Stimulated activated CD4-positive, alpha-beta T cell treated with anti-CD3 and anti-CD28 coated beads, Interleukin-4, amount 100 ng/mL, for 4 hours (primary cell): ENCODE data around the gene BCO1.
A peak's percentile ranks its signal among the peaks of the same experiment; 100 is the strongest.

ENCODE experiments used
- DNase-seq, 2 experiments: peaks; one replicate each; pipeline ENCODE4 v3.0.0-alpha.2; 2020

The BCO1 gene

GRCh38 chr16:81237282-81237681, 1.2 kb upstream of the BCO1 start:
- no peak for DNase-seq

GRCh38 chr16:81237942-81238295, 570 bp upstream of the BCO1 start:
- DNase-seq: no peak

GRCh38 chr16:81239367-81240121, 1.1 kb downstream of the BCO1 start:
- DNase-seq: no peak

- no peak for DNase-seq
These were observed 3.2 kb downstream of the BCO1 start for GRCh38 chr16:81241706-81242105.

- DNase-seq: no peak
These were observed 4.6 kb downstream of the BCO1 start for GRCh38 chr16:81242977-81243618.

- no peak for DNase-seq
These were observed 5.5 kb downstream of the BCO1 start for GRCh38 chr16:81243942-81244341.

GRCh38 chr16:81251871-81252270, 13.4 kb downstream of the BCO1 start:
- no peak for DNase-seq

- DNase-seq: no peak
These were observed 14.7 kb downstream of the BCO1 start for GRCh38 chr16:81253141-81253540.

GRCh38 chr16:81254922-81255526, 16.5 kb downstream of the BCO1 start:
- no peak for DNase-seq

GRCh38 chr16:81259916-81260315, 21.4 kb downstream of the BCO1 start:
- no peak for DNase-seq

GRCh38 chr16:81261049-81261648, 22.7 kb downstream of the BCO1 start:
- DNase-seq: peak in 1 of 2 experiments; percentile 6

- DNase-seq: no peak
These were observed 25.2 kb downstream of the BCO1 start for GRCh38 chr16:81263470-81264220.

GRCh38 chr16:81264386-81264785, 25.9 kb downstream of the BCO1 start:
- DNase-seq: no peak

- no peak for DNase-seq
These were observed 26.6 kb downstream of the BCO1 start for GRCh38 chr16:81265052-81265451.

GRCh38 chr16:81265658-81266451, 27.4 kb downstream of the BCO1 start:
- DNase-seq: no peak

- no peak for DNase-seq
These were observed 28.2 kb downstream of the BCO1 start for GRCh38 chr16:81266680-81267095.

GRCh38 chr16:81268509-81268908, 30.0 kb downstream of the BCO1 start:
- DNase-seq: no peak

- no peak for DNase-seq
These were observed 34.9 kb downstream of the BCO1 start for GRCh38 chr16:81273223-81273950.

- DNase-seq: no peak
These were observed 36.6 kb downstream of the BCO1 start for GRCh38 chr16:81275064-81275532.

GRCh38 chr16:81275795-81276194, 37.3 kb downstream of the BCO1 start:
- DNase-seq: no peak

GRCh38 chr16:81276323-81276722, 37.8 kb downstream of the BCO1 start:
- DNase-seq: no peak
